Transverse colon (tissue), 3 donors: ENCODE data around the gene ADSL.

Experiments used
- EP300 ChIP-seq: sonication (generic); formaldehyde crosslinking; IDR thresholded peaks from one replicate; pipeline ENCODE4 v1.6.1; 2017; ENCODE audit warnings: antibody characterized with exemption, low read depth
- TF ChIP-seq, protein P1 (sequence below), 5 experiments: fragments of 200-600 bp in 3 of 5; fragments of 450-650 bp in 2 of 5; sonication (generic) in 3 of 5; IDR thresholded peaks; 1 replicate in 2 of 5; 2 replicates in 3 of 5; pipeline ENCODE4 v1.5.1; 2016 to 2017; ENCODE audit warnings: antibody characterized with exemption in 5 of 5, inconsistent platforms in 3 of 5, mild to moderate bottlenecking in 2 of 5, moderate library complexity in 1 of 5

DNA sequence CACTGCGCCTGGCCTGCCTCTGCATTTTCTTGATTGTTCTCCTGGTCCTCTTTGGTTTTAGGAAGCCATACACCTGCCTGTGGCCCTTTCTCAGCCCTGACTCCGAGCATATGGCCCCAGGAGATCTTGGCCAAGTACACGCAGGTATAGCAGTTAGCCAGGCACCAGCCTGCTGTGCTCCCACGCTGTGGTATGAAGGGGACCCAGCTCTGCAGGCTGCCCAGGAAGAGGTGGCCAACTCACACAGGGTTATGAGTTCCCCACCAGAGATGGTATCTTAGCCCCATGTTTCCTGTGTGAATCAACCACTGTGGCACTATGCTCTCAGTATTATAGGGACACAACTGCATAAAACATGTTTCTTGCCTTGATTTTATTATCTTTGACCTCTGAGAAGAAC is 55.2 kb downstream of the ADSL start:
- TF ChIP-seq, protein P1, sequence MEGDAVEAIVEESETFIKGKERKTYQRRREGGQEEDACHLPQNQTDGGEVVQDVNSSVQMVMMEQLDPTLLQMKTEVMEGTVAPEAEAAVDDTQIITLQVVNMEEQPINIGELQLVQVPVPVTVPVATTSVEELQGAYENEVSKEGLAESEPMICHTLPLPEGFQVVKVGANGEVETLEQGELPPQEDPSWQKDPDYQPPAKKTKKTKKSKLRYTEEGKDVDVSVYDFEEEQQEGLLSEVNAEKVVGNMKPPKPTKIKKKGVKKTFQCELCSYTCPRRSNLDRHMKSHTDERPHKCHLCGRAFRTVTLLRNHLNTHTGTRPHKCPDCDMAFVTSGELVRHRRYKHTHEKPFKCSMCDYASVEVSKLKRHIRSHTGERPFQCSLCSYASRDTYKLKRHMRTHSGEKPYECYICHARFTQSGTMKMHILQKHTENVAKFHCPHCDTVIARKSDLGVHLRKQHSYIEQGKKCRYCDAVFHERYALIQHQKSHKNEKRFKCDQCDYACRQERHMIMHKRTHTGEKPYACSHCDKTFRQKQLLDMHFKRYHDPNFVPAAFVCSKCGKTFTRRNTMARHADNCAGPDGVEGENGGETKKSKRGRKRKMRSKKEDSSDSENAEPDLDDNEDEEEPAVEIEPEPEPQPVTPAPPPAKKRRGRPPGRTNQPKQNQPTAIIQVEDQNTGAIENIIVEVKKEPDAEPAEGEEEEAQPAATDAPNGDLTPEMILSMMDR (IDR thresholded peaks at IDR 0.05) = no peak
- no peak for TF ChIP-seq EP300
